WTC11 (cell line): Measurements from ENCODE around the gene UPF3B. TPM values are rescaled to one million over a fixed set of nuclear protein-coding genes. Genes with fewer than 3 reads are reported as not detected.

Experiments
- ATAC-seq: fragments of 200-7000 bp; cut with Tn5 transposase; 2 replicates; pipeline ENCODE4 v1.10.0; 2021; ENCODE audit warnings: mild to moderate bottlenecking, moderate library complexity
- CTCF ChIA-PET: fragments of 300-600 bp; sonication (Branson Sonifier 250); formaldehyde crosslinking; loops from one replicate; lab custom pipeline; 2021; ENCODE audit warnings: antibody characterized with exemption; lab: Charles Lee
- POLR2A ChIA-PET: fragments of 350-600 bp; sonication (Branson Sonifier 250); formaldehyde crosslinking; loops from one replicate; lab custom pipeline; 2021; ENCODE audit warnings: antibody characterized with exemption; lab: Charles Lee
- DNase-seq: peaks from one replicate; pipeline ENCODE4 v3.0.0; 2021; ENCODE audit warnings: low spot score
- H3K27ac Mint-ChIP-seq: 2 replicates; pipeline ENCODE4 v1.8.0; 2021; ENCODE audit warnings: mixed read lengths
- H3K27me3 Mint-ChIP-seq: 2 replicates; pipeline ENCODE4 v1.8.0; 2021; ENCODE audit warnings: low read depth, mild to moderate bottlenecking, moderate library complexity, mixed read lengths
- H3K36me3 Mint-ChIP-seq: 2 replicates; pipeline ENCODE4 v1.8.0; 2021; ENCODE audit warnings: mixed read lengths
- H3K4me1 Mint-ChIP-seq: 2 replicates; pipeline ENCODE4 v1.8.0; 2022; ENCODE audit warnings: mixed read lengths
- H3K4me3 Mint-ChIP-seq: 2 replicates; pipeline ENCODE4 v1.8.0; 2021; ENCODE audit warnings: mild to moderate bottlenecking, moderate library complexity, mixed read lengths
- H3K9me3 Mint-ChIP-seq: 2 replicates; pipeline ENCODE4 v1.8.0; 2021; ENCODE audit warnings: mixed read lengths
- CTCF ChIP-seq: fragments of 200-600 bp; IDR thresholded peaks from 2 replicates; pipeline ENCODE4 v1.8.0; 2022; ENCODE audit warnings: antibody characterized with exemption
- E2F1 ChIP-seq: sonication (generic); formaldehyde crosslinking; IDR thresholded peaks from 2 replicates; pipeline ENCODE4 v1.8.0; 2022; ENCODE audit warnings: mild to moderate bottlenecking, missing genetic modification reagents
- E2F4 ChIP-seq: sonication (generic); formaldehyde crosslinking; IDR thresholded peaks from 2 replicates; pipeline ENCODE4 v1.8.1; 2022; ENCODE audit warnings: low read depth, mild to moderate bottlenecking, moderate library complexity, missing genetic modification reagents, borderline replicate concordance
- EMX1 ChIP-seq: fragments of 250-450 bp; sonication (Bioruptor Pico); IDR thresholded peaks from 2 replicates; pipeline ENCODE4 v1.8.0; 2021; ENCODE audit warnings: mild to moderate bottlenecking
- ESRRA ChIP-seq: sonication (generic); formaldehyde crosslinking; IDR thresholded peaks from 2 replicates; pipeline ENCODE4 v1.8.1; 2022; ENCODE audit warnings: mild to moderate bottlenecking, missing genetic modification reagents, borderline replicate concordance
- FOXP4 ChIP-seq: sonication (generic); formaldehyde crosslinking; IDR thresholded peaks from 2 replicates; pipeline ENCODE4 v1.8.0; 2022; ENCODE audit warnings: mild to moderate bottlenecking, missing genetic modification reagents
- IRF2 ChIP-seq: sonication (generic); formaldehyde crosslinking; IDR thresholded peaks from 2 replicates; pipeline ENCODE4 v1.8.0; 2022; ENCODE audit warnings: low read depth, missing genetic modification reagents, borderline replicate concordance
- KAT7 ChIP-seq: sonication (generic); formaldehyde crosslinking; IDR thresholded peaks from 2 replicates; pipeline ENCODE4 v1.8.1; 2023; ENCODE audit warnings: missing genetic modification reagents, mild to moderate bottlenecking, borderline replicate concordance
- MLX ChIP-seq: sonication (generic); formaldehyde crosslinking; IDR thresholded peaks from 2 replicates; pipeline ENCODE4 v1.8.1; 2023; ENCODE audit warnings: mild to moderate bottlenecking, missing genetic modification reagents, moderate library complexity
- NFATC4 ChIP-seq: fragments of 250-450 bp; sonication (Bioruptor Pico); IDR thresholded peaks from 2 replicates; pipeline ENCODE4 v1.9.0; 2021; ENCODE audit warnings: mild to moderate bottlenecking
- NR3C1 ChIP-seq: sonication (generic); formaldehyde crosslinking; conservative IDR thresholded peaks from 2 replicates; pipeline ENCODE4 v1.8.1; 2023; ENCODE audit warnings: low read depth, mild to moderate bottlenecking, missing genetic modification reagents
- SOX15 ChIP-seq: fragments of 250-450 bp; sonication (Bioruptor Pico); IDR thresholded peaks from 2 replicates; pipeline ENCODE4 v1.9.0; 2021; ENCODE audit warnings: mild to moderate bottlenecking
- TP53 ChIP-seq: sonication (generic); formaldehyde crosslinking; IDR thresholded peaks from 2 replicates; pipeline ENCODE4 v1.8.1; 2023; ENCODE audit warnings: mild to moderate bottlenecking, missing genetic modification reagents
- USF2 ChIP-seq: sonication (generic); formaldehyde crosslinking; IDR thresholded peaks from 2 replicates; pipeline ENCODE4 v1.8.1; 2023; ENCODE audit warnings: mild to moderate bottlenecking, missing genetic modification reagents, moderate library complexity
- ZNF219 ChIP-seq: sonication (generic); formaldehyde crosslinking; IDR thresholded peaks from 2 replicates; pipeline ENCODE4 v1.8.0; 2023; ENCODE audit warnings: missing genetic modification reagents, mild to moderate bottlenecking, borderline replicate concordance
- ZNF232 ChIP-seq: sonication (generic); formaldehyde crosslinking; IDR thresholded peaks from 2 replicates; pipeline ENCODE4 v1.8.0; 2022; ENCODE audit warnings: mild to moderate bottlenecking, missing genetic modification reagents
- ZNF281 ChIP-seq: sonication (generic); formaldehyde crosslinking; IDR thresholded peaks from 2 replicates; pipeline ENCODE4 v1.8.0; 2023; ENCODE audit warnings: mild to moderate bottlenecking, missing genetic modification reagents
- ZNF396 ChIP-seq: fragments of 250-450 bp; sonication (Bioruptor Pico); IDR thresholded peaks from 2 replicates; pipeline ENCODE4 v1.8.0; 2021; ENCODE audit warnings: mild to moderate bottlenecking, moderate library complexity, borderline replicate concordance
- ZNF671 ChIP-seq: fragments of 250-450 bp; sonication (Bioruptor Pico); IDR thresholded peaks from 2 replicates; pipeline ENCODE4 v1.8.0; 2021; ENCODE audit warnings: mild to moderate bottlenecking
- total RNA-seq: library from RNA; stranded (reverse); gene quantifications from 3 replicates; pipeline ENCODE4 v1.2.3, GENCODE V29; 2021

Gene UPF3B
- total RNA-seq, 1 experiment from 2014 or later = 19.2 TPM

- ATAC-seq (no peak), DNase-seq (no peak)
- ChIA-PET POLR2A (no interaction called here), CTCF (interaction anchor here (0.5 to 1.0 kb wide), 5 partner anchors 16 to 188 kb away, joined by 3 read pairs; partner anchors contain the start of genes AKAP14, RPL39 and UPF3B)
- TF ChIP-seq ZNF281 (CRISPR knock-in tag) = no peak
- TF ChIP-seq CTCF = no peak
- TF ChIP-seq KAT7 (CRISPR knock-in tag) = no peak
- no peak for TF ChIP-seq FOXP4
- no peak for TF ChIP-seq NR3C1 (CRISPR knock-in tag)
- TF ChIP-seq SOX15 = no peak
- no peak for TF ChIP-seq MLX
- no peak for TF ChIP-seq IRF2 (CRISPR knock-in tag)
- TF ChIP-seq ESRRA (CRISPR knock-in tag) = no peak
- no peak for TF ChIP-seq EMX1
- TF ChIP-seq NFATC4 (CRISPR knock-in tag) = no peak
- no peak for TF ChIP-seq ZNF671 (CRISPR knock-in tag)
- no peak for TF ChIP-seq E2F1
- Mint-ChIP-seq H3K36me3 (peaks cover 15% of the 10 kb centered on the region), H3K9me3 (no peaks in the 10 kb centered on the region), H3K4me3 (no peak overlapping the region), H3K4me1 (no peaks in the 10 kb centered on the region), H3K27me3 (no peaks in the 10 kb centered on the region), H3K27ac (peak overlapping the region; percentile 74)
Measured at GRCh38 chrX:119880076-119880475, 27.3 kb upstream of the UPF3B start.

GRCh38 chrX:119878740-119879139 is 26.0 kb upstream of the UPF3B start:
- no peaks in the 10 kb centered on the region for H3K9me3 Mint-ChIP-seq
- no peaks in the 10 kb centered on the region for H3K27me3 Mint-ChIP-seq
- no peak for DNase-seq
- H3K27ac Mint-ChIP-seq = no peak overlapping the region
- H3K4me1 Mint-ChIP-seq = no peaks in the 10 kb centered on the region
- ChIA-PET CTCF (interaction anchor here (2.4 kb wide), 1 partner anchor 9 kb away, joined by 11 read pairs; no protein-coding TSS in a partner anchor), POLR2A (interaction anchor here (0.7 kb wide), 1 partner anchor 87 kb away, joined by 6 read pairs; no protein-coding TSS in a partner anchor)
- peaks cover 15% of the 10 kb centered on the region for H3K36me3 Mint-ChIP-seq
- no peak overlapping the region for H3K4me3 Mint-ChIP-seq
- no peak for ATAC-seq
- TF ChIP-seq ZNF219 (CRISPR knock-in tag) = no peak
- no peak for TF ChIP-seq ZNF232 (CRISPR knock-in tag)
- no peak for TF ChIP-seq E2F4
- TF ChIP-seq ZNF396 (CRISPR knock-in tag) = no peak
- no peak for TF ChIP-seq TP53 (CRISPR knock-in tag)
- no peak for TF ChIP-seq USF2
